B cell (primary cell): ENCODE data around the gene TRIM46.

Source experiments
- EZH2 ChIP-seq: IDR thresholded peaks from 2 replicates; pipeline ENCODE4 v1.6.1; 2012; ENCODE audit warnings: borderline replicate concordance, low read depth, mild to moderate bottlenecking, moderate library complexity, low read length; ENCODE audit not compliant: insufficient read depth, poor library complexity, severe bottlenecking
- TF ChIP-seq, protein P1 (sequence below): fragments of 200-600 bp; IDR thresholded peaks from one replicate; pipeline ENCODE4 v1.8.0; 2022; ENCODE audit warnings: antibody characterized with exemption, mild to moderate bottlenecking

DNA sequence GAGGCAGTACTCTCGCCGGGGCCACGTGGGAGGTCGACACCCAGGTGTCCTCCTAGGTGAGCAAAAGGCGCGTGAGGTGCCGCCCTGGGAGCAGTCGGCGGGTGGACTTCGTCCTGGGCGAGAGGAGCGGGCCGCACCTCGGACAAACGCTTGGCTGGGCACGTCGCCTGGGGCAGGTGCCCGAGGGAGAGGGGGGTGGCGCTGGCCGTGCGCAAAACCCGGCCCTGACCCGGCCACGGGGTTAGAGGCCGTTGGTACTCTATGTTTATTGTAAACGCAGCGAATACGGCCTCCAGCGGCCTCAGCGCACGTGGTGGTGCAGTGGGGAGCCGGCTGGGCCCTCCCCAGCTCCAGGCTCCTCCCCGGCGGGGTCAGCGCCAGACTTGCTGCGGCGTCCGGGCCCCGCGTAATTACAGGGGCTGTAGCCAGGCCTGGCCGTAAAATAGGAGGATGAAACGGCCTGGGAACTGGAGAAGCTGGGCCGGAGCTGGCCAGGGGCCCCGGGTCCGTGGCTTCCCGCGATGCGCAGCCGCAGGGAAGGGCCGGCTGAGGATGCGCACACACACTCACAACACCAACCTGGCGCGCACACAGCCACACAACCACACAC is 47.6 kb upstream of the TRIM46 start:
- TF ChIP-seq EZH2 = no peak
- TF ChIP-seq, protein P1, sequence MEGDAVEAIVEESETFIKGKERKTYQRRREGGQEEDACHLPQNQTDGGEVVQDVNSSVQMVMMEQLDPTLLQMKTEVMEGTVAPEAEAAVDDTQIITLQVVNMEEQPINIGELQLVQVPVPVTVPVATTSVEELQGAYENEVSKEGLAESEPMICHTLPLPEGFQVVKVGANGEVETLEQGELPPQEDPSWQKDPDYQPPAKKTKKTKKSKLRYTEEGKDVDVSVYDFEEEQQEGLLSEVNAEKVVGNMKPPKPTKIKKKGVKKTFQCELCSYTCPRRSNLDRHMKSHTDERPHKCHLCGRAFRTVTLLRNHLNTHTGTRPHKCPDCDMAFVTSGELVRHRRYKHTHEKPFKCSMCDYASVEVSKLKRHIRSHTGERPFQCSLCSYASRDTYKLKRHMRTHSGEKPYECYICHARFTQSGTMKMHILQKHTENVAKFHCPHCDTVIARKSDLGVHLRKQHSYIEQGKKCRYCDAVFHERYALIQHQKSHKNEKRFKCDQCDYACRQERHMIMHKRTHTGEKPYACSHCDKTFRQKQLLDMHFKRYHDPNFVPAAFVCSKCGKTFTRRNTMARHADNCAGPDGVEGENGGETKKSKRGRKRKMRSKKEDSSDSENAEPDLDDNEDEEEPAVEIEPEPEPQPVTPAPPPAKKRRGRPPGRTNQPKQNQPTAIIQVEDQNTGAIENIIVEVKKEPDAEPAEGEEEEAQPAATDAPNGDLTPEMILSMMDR = no peak
